ENCODE data around the gene FAM120AOS. TPM values are rescaled to one million over a fixed set of nuclear protein-coding genes. Genes with fewer than 3 reads are reported as not detected.

The FAM120AOS gene
- total RNA-seq, 1 experiment from 2014 or later, result 31.2 TPM

GRCh38 chr9:93461414-93461743 is 8.0 kb upstream of the FAM120AOS start:
- no peak overlapping the region for H3K27ac ChIP-seq (ENCODE audit: low read depth, low read length)
- H3K4me2 ChIP-seq (ENCODE audit: low read length), result no peak overlapping the region
- H3K9me2 ChIP-seq (ENCODE audit: insufficient read depth), result no peaks in the 10 kb centered on the region
- TF ChIP-seq YY1 (IDR thresholded peaks at IDR 0.05; ENCODE audit: extremely low read depth, insufficient replicate concordance, low read depth, low read length) (no peak), POLR2AphosphoS5 (IDR thresholded peaks at IDR 0.05; ENCODE audit: low read depth, low read length) (no peak), JUND (IDR thresholded peaks at IDR 0.05) (no peak), SRF (IDR thresholded peaks at IDR 0.05; ENCODE audit: low read depth) (no peak), ZBTB33 (IDR thresholded peaks at IDR 0.05; ENCODE audit: extremely low read depth, insufficient replicate concordance, low read length) (no peak), FOSL1 (IDR thresholded peaks at IDR 0.05; ENCODE audit: low read depth) (no peak), EZH2phosphoT487 (IDR thresholded peaks at IDR 0.05; ENCODE audit: borderline replicate concordance) (no peak), CBX3 (IDR thresholded peaks at IDR 0.05; ENCODE audit: low read depth) (no peak), TCF7L2 (IDR thresholded peaks at IDR 0.05; ENCODE audit: borderline replicate concordance, extremely low read depth, insufficient read depth, insufficient read length) (no peak), ATF3 (IDR thresholded peaks at IDR 0.05) (no peak), RAD21 (IDR thresholded peaks at IDR 0.05; ENCODE audit: low read depth) (no peak), EGR1 (IDR thresholded peaks at IDR 0.05; ENCODE audit: low read depth) (no peak), ZNF274 (IDR thresholded peaks at IDR 0.05; ENCODE audit: low read depth, low read length) (no peak), SP1 (IDR thresholded peaks at IDR 0.05; ENCODE audit: low read depth) (no peak), CEBPB (IDR thresholded peaks at IDR 0.05; ENCODE audit: low read depth) (no peak), ELF1 (IDR thresholded peaks at IDR 0.05; ENCODE audit: borderline replicate concordance, low read depth) (no peak), ZFX (IDR thresholded peaks at IDR 0.05) (no peak)
- TF ChIP-seq, protein P1, sequence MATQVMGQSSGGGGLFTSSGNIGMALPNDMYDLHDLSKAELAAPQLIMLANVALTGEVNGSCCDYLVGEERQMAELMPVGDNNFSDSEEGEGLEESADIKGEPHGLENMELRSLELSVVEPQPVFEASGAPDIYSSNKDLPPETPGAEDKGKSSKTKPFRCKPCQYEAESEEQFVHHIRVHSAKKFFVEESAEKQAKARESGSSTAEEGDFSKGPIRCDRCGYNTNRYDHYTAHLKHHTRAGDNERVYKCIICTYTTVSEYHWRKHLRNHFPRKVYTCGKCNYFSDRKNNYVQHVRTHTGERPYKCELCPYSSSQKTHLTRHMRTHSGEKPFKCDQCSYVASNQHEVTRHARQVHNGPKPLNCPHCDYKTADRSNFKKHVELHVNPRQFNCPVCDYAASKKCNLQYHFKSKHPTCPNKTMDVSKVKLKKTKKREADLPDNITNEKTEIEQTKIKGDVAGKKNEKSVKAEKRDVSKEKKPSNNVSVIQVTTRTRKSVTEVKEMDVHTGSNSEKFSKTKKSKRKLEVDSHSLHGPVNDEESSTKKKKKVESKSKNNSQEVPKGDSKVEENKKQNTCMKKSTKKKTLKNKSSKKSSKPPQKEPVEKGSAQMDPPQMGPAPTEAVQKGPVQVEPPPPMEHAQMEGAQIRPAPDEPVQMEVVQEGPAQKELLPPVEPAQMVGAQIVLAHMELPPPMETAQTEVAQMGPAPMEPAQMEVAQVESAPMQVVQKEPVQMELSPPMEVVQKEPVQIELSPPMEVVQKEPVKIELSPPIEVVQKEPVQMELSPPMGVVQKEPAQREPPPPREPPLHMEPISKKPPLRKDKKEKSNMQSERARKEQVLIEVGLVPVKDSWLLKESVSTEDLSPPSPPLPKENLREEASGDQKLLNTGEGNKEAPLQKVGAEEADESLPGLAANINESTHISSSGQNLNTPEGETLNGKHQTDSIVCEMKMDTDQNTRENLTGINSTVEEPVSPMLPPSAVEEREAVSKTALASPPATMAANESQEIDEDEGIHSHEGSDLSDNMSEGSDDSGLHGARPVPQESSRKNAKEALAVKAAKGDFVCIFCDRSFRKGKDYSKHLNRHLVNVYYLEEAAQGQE (IDR thresholded peaks at IDR 0.05; ENCODE audit: low read depth), result no peak
- intact Hi-C loops (cut with micrococcal nuclease), result no loop called here
- ChIA-PET CTCF (no interaction called here), RAD21 (ENCODE audit: low non-redundant PET in 1 of 2, low total read pairs in 2 of 2, uncharacterized antibody in 2 of 2, unreplicated experiment in 2 of 2) (no interaction called here), POLR2A (no interaction called here)
- no peak overlapping the region for H3K4me3 ChIP-seq (replicated peaks in 1 of 2; ENCODE audit: low read depth in 1 of 2, low read length in 2 of 2)
- 0 out of 4 replicates have a peak, but pooled peaks cover 0 to 9% of the 10 kb centered on the region in 2 experiments for H3K36me3 ChIP-seq (ENCODE audit: control insufficient read depth in 1 of 2, insufficient read depth in 2 of 2, low read length in 2 of 2)
- DNase-seq (ENCODE audit: low read depth, low spot score), result no peak
- H3K27me3 ChIP-seq (ENCODE audit: insufficient read depth, low read length), result no peaks in the 10 kb centered on the region
- H3K9ac ChIP-seq (ENCODE audit: low read length), result no peak overlapping the region
- peaks cover 0 to 7% of the 10 kb centered on the region in 2 experiments; a peak in 1 of 4 replicates for H3K4me1 ChIP-seq (ENCODE audit: control insufficient read depth in 1 of 2, insufficient read depth in 2 of 2, low read length in 2 of 2)
- H3K9me3 ChIP-seq (ENCODE audit: control insufficient read depth in 1 of 2, insufficient read depth in 1 of 2, low read depth in 1 of 2, low read length in 2 of 2), result no peaks in the 10 kb centered on the region
- H3K79me2 ChIP-seq (ENCODE audit: insufficient read depth, low read length), result peaks cover 100% of the 10 kb centered on the region
- H4K20me1 ChIP-seq (ENCODE audit: insufficient read depth), result peaks cover 31% of the 10 kb centered on the region; the same call in 1 of the 2 replicates
- no peak overlapping the region for H2AFZ ChIP-seq (ENCODE audit: low read depth, low read length, poor library complexity, severe bottlenecking)
- no TSS peak for BruUV-seq (replicated peaks)
- ATAC-seq, result no peak

Measured in HCT116 (cell line).